Measurements from ENCODE around the gene CDHR1.
"Not testable (repeated sequence)": the region's sequence is repeated elsewhere in the genome, so short reads cannot be mapped to it uniquely, and the experiment has no call there.

CDHR1 gene

GRCh38 chr10:84173501-84173929 lies 20.8 kb upstream of the CDHR1 start, which contains the start of gene GPR15LG:
Gene GPR15LG (plus strand): TSS chr10:84173801. CDS start chr10:84173852, 51 bp downstream.
- no peak for DNase-seq (ENCODE audit: low read depth, low spot score)

DNA sequence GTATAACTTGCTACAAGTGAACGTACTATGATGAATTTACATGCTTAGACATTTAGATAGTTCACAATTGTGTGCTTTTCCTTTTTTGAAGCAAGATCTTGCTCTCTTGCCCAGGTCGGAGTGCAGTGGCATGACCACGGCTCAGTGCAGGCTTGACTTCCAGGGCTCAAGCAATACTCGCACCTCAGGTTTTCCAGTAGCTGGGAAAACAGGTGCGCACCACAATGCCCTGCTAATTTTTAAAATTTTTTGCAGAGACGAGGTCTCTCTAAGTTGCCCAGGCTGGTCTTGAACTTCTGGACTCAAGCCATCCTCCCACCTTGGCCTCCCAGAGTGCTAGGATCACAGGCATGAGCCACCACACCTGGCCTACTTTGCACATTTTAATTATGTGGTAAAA lies 18.9 kb upstream of the CDHR1 start:
- DNase-seq (ENCODE audit: low read depth, low spot score) = no peak

GRCh38 chr10:84176351-84176750 lies 18.0 kb upstream of the CDHR1 start:
- no peak for DNase-seq (ENCODE audit: low read depth, low spot score)

DNA sequence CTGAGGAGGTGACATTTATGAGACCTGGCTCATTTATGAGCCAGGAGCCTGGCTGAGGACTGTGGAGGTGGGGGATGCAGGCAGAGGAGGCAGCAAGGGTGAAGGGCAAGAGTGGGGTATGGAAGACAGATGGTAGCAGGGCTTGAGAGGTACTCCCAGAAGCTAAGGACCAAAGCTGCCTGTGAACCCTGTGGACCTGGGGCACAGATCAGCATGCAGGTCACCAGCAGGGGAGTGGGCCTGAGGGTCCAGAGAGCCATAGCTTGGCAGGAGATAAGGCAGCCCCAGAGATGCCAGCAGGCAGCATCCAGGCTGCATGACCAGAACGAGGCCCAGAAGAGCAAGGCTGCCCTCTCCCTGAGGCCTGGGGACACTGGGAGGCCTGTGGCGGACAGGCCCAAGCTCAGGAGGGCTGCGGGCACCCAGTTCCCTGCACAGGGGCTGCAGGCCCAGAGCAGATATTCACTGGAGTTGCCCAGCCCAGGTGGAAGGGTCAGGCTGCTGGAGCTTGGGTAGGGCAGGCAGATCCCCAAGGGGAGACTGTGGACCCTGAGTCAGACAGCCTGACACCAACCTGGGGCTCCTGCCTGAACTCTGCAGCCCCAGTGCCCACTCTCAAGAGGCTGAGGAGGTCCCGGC lies 17.4 kb upstream of the CDHR1 start:
- DNase-seq (ENCODE audit: low read depth, low spot score) = no peak

DNA sequence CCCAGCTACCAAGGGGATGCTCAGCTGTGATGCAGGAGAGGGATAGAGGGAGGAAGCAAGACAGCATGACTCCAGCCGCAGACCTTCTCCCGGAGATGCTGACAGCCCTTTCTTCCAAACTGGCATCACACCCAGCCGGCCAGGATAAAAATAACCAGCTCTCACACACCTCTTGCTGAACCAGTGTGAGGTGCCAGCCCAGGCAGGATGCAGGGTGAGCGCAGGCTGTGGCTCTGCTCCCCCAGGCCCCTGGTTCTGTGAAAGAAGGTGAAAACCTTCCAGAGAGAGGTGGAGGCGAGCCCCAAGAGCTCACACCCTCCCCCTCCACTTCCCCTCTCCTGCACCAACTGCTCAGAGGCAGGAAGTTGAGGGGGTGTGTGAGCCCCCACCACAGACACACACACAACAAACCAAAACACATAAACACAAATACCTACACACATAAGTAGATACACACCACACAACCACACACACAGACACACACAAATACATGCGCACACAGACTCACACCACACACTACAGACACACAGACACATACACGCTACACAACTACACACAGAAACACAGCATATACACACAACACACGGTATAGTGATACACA lies 16.7 kb upstream of the CDHR1 start:
- DNase-seq (ENCODE audit: low read depth, low spot score) = no peak

GRCh38 chr10:84178160-84178609 lies 16.2 kb upstream of the CDHR1 start:
- no peak for DNase-seq (ENCODE audit: low read depth, low spot score)

- no peak for DNase-seq (ENCODE audit: low read depth, low spot score)
Observed at GRCh38 chr10:84179059-84179710, 15.2 kb upstream of the CDHR1 start.

- not testable (repeated sequence) for DNase-seq (ENCODE audit: low read depth, low spot score)
Observed at GRCh38 chr10:84180386-84180785, 14.0 kb upstream of the CDHR1 start.

GRCh38 chr10:84181631-84182030 lies 12.7 kb upstream of the CDHR1 start:
- DNase-seq (ENCODE audit: low read depth, low spot score) = no peak

GRCh38 chr10:84184517-84184916 lies 9.8 kb upstream of the CDHR1 start:
- no peak for DNase-seq (ENCODE audit: low read depth, low spot score)

- no peak for DNase-seq (ENCODE audit: low read depth, low spot score)
Observed at GRCh38 chr10:84185526-84186175, 8.7 kb upstream of the CDHR1 start.

DNA sequence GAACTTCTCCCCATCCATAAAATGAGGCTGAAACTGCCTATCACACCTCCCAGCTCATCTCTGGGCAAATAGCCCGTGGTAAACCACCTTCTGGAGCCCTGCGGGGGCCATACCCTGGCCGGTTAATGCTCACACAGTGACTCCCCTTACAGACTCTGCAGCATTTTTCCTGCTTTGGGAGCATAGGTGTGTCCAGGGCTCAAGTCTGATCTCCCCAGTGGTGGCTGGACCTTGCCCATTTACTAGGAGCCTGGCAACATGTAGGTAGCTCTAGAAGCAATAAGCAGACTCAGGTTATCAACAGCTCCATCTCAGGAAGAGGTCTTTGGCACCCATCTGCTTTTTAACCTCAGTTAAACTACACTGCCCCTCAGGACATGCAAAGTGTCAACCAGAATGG lies 5.5 kb upstream of the CDHR1 start:
- DNase-seq (ENCODE audit: low read depth, low spot score) = no peak

DNA sequence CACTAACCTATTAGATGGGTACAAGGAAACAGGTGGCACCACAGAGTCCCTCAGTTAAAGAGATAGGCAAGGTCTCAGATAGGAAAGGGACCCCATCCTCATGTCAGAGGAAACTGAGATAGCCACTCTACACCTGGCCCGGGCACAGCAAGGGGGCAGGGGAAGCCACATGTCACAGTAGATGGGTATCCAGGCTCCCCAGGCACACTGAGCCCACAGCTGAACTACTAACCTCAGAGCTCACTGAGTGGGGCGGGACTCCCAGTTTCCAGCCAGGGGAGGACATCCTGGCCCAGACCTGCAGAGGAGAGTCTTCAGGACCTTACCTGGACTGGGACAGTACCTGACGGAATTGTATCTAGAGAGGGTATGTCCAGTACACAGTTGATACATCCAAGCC lies 3.7 kb upstream of the CDHR1 start:
- no peak for DNase-seq (ENCODE audit: low read depth, low spot score)

DNA sequence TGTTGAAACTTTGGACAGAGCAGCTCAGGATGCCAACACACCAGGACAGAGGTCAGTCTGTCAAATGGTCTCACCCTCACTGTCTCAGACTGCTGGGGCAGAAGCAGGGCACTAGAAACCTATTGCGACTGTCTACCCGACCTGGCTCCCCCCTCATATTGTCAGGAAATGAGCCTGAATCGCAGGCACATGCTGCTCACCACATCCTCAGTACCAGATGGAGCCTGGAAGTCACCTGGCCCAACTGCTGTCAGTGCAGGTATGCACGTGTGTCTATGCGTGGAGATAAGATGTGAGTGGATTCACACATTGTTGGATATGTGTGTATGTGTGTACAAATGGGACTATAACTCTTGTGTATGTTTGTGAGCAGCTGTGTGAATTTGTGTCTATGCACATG lies 3.2 kb upstream of the CDHR1 start:
- no peak for DNase-seq (ENCODE audit: low read depth, low spot score)

DNA sequence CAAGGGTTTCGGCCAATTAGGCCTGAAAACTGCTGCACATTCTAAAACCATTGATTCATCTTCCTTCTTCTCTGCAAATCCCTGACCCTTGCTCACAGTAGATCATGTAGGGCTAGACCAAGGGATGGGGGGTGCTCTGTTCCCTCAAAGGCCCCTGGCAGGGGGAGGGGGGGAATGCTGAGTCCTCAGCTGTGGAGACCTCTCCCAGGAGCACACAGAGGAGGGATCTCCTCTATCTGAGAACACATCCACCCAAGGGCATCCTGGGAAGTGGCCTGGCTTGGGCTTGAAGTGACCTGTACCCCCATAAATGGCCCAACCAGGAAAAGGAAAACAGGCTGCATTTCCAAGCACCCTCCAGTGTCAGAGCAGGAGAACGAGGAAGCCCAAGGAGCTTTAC lies 1.0 kb upstream of the CDHR1 start:
- no peak for DNase-seq (ENCODE audit: low read depth, low spot score)

DNA sequence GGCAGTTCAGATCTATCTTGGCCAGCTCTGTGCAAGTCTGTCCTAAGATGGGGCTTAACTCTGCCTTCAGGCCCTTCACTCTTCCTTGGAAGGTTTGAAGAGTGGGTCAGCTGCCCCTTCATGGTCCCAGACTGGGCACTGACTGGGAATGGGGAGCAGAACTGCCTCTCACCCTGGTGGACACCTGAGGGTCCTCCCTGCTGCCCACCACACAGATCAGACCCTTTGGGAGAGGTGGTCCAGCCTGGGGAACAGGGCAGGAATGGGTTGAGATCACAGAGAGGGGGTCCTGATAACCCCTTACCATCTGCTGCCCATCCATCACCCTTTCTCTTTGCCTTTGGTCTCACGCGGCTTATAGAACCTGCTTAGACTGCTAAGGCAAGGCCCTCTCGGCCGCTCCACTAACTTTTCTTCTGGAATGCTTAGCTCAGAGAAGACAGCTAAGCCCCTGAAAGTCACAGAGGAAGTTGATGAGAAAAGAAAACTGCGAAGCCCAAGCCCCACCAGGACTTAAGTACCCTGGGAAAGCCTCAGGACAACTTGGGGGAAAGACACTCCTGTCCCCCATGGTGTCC lies 402 bp upstream of the CDHR1 start:
- DNase-seq (ENCODE audit: low read depth, low spot score) = no peak

DNA sequence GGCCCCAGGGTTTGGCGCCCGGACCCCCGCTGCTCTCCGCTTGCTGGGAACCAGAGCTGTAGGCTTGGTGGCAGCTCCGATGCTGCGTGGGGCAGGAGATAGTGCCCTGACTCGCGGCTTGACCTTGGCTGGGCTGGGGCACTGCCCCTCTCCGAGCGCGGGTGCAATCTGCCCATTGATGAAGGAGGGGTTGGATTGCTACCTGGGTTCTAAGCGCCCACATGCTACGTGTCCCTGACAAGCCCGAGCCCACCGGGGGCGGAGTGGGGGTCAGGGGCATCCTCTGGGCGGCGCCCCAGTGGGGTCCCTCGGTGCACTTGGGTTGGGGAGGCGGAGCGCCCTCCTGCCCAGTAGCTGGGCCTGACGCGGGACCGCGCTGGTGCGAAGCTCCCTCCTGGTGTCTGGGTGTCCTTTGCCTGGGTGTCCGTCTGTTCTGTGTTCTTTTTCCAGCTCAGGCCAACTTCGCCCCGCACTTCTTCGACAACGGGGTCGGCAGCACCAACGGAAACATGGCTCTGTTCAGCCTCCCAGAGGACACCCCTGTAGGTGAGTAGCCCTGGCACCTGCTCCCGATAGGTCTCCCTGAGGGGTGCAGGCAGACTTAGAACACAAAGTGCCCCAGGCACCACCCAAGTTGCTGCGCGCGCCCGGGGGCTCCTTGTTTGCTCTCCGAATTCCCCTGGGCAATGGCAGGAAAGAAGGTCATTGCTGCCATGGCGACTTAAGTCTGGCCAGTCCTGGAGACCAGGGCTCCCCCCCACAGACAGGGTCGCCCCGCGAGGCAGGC lies 900 bp downstream of the CDHR1 start:
- DNase-seq (ENCODE audit: low read depth, low spot score) = no peak

DNA sequence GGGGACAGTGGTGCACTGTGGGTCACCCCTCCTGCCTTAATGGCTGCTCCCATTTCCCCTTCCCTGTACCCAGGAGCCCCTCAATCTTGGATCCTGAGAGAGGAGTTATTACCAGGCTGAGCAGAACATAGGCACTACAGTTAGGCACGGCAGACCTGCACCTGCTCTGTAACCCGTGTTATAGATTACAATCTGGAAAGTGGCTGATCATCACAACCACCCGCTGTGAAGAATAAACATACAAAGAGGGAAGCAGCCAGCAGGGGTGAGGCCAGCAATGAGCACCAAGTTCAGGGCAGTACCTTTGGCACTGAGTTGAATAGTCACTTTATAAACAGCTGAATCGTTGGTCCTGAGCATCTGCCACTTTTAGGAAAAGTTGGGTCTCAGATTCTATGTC lies 1.7 kb downstream of the CDHR1 start:
- no peak for DNase-seq (ENCODE audit: low read depth, low spot score)

DNA sequence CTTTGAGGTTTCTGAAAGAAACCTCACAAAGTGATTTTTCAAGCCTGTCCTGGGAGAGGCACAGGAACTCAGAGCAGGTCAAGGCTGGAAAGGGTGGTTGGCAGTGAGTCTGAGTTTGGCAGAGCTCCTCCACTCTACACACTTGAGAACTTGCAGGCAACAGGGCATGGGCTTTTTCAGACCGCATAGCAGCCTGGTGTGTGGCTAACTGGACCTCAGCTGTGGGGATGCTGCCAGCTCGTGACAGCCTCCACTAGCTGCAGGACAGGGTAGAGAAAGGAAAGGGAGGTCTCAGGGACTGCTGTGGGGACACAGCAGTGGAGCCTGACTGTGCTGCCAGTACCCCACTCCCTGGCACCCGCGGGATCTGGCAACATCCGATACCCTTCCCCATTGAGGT lies 2.6 kb downstream of the CDHR1 start:
- DNase-seq (ENCODE audit: low read depth, low spot score) = no peak

GRCh38 chr10:84197643-84198042 lies 3.3 kb downstream of the CDHR1 start:
- DNase-seq (ENCODE audit: low read depth, low spot score) = no peak

DNA sequence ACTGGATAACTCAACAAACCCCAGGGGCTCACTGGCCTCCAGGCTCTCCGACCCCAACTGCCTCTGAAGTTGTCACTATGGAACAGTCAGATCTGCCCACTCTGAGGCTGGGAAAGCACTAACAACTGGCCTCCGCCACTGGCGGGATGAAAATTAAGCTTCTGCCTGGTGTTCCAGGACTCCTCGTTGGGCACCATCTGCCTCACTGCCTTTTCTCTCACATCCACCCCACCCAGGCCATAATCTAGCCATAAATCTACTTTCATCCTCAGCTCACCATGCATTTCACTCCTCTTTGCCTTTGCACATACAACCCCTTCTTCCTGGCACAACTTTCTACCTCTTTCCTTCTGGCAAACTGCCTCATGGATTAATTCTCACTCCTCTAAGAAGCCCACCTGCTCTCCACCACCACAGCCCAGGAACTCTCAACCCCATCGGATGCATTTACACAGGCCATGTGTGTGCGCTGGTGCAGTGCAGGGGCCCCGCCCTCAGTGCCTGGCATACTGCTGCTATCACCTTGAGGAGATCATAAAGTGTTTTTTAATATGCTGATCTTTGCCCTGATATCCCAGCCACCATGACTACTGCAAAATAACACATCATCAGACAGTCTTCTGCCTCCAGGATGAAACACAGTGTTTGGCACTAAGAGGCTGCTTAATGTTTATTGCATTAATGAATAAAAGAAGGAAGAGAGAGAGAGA lies 4.0 kb downstream of the CDHR1 start:
- DNase-seq (ENCODE audit: low read depth, low spot score) = no peak

Data from iPS DF 19.7 (cell line).